Myocyte (in vitro differentiated cells): ENCODE results near the gene PTPRJ. TPM values are rescaled to one million over a fixed set of nuclear protein-coding genes. Genes with fewer than 3 reads are reported as not detected.

Experiments
- DNase-seq: peaks from one replicate; pipeline ENCODE4 v3.0.0-alpha.2; 2012; ENCODE audit warnings: low read depth
- total RNA-seq: library from RNA; depleted of rRNA; stranded (reverse); fragments of >200 nt; gene quantifications from 2 replicates; pipeline ENCODE4 v1.2.3, GENCODE V29; 2014

PTPRJ gene
- total RNA-seq, 1 donor from 2014 or later, result 1.3 TPM

DNA sequence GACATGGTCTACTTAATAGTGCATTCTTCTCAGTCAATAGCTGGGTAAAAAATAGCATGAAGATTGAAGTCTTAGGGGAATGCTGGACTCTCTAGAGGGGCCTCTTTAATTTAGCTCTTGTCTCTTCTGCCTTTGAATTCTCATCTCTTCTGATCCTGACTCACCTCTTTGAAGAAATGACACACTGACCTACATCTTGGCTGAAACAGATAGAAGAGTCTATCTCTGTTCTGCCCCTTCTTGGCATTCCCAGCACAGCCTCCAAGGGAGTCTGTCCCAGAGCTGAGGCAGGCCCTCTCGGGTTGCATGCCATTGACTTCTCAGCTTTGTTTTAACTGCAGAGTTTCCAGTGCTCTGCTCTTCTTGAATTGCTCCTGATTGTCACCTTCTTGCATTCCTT lies 55.7 kb downstream of the PTPRJ start:
- peak; percentile 34 for DNase-seq

DNA sequence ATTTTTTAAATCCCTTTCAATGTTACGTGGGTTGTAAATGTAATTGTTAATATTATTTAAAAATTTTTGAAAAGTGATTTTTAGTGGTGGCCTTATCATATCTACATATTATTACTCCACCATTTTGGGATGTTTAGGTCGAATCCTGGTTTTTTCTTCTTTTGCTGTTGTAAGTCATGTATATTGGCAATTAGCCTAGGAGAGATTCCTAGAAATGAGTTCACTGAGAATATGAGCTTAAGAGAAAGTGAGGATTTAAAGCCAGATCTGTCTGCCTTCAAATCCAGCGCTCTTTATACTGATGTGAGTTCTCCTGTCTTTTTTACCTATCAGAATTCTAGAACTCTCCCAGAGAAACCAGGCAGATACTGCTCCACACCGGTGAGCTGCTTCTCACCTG lies 56.1 kb downstream of the PTPRJ start:
- DNase-seq, result no peak

DNA sequence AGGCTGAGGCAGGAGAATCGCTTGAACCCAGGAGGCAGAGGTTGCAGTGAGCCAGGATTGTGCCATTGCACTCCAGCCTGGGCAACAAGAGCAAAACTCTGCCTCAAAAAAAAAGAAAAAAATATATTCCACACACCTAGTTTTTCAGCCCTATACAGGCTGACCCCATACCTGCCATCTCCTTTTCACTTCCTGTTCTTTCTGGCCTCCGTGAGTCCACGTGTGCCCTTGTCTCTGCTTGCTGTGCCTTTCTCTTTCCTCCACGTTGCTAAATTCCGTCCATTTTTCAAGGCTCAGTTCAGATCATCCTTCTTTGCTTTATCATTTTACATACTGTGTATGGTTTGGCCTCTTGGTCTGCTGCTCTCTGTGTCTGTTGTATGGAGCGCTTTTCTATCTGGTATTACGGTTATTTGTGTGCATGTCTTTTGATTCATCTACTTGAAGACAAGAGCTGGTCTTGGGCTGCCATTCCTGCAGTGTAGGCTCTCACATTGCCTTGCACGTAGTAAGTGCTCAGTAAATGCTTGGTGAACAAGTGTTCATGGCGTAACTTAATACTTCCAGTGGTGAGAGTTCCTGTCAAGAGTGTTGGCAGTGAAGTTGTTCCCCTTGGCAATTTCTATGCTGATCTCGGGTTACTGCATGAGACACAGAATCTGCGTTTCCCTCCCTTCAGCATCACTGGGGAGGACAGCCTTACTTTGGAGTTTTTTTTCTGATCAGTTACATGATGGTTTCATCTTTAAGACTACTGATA lies 57.5 kb downstream of the PTPRJ start:
- DNase-seq, result peak; percentile 60

DNA sequence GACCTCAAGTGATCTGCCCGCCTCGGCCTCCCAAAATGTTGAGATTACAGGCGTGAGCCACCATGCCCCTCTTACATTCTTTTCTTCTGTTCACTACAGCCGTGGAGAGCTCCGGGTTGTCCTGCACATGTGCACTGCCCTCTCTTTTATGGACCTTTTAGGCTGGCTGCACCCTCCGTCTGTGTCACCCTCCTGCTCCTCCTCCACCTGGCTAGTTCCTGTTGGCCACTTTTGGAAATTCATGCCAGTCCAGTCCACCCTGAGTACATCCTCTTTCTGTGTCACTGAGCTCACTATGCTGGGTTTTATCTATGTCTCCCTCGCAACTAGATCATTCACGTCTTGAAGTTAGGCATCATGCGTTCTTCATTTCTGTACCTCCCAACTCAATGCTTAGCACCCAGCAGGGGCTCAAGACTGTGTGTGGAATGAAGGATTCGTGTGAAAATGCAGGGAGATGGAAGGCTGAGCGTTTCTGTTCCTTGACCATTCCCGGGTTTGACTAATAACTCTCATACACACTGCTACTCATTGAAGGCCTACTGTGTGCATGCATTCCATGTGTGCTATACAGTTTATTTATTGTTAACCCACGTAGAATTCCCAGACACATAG lies 60.6 kb downstream of the PTPRJ start:
- no peak for DNase-seq

DNA sequence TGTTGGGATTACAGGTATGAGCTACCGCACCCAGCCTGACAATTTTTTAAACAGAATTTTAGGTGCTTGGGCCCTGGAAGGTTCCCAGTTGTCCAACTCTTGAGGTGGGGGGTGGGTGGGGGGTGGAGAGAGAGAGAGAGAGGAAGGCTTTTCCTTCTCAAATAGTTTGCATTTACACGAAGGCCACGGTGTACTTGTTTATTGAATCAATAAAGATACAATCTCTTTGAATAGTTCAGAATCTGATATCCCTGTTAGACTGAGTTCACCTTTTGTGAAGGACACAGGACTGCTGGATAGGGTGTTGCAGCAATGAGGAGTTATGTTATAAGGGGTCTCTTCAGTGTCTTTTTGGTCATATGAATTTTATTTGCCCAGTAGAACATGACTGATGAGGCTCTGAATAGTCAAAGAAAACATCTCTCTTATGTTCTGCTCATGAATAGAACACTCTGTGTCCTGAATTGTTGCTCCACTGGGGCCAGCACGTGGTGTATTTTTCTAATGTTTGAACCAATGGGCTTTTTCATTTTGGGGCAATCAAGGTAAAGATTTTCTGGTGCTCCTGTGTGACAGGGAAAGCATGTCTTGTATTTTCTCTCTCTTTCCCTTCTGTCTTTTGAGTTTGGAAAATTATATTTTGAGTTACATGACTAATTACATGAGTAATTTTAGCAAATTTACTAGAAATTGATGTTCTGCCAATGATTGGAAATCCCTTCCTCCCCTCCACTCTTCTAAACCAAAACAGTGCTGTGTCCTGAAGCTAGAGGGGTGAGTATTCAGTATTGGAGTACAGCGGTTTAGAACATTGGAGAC lies 61.7 kb downstream of the PTPRJ start:
- DNase-seq, result no peak

DNA sequence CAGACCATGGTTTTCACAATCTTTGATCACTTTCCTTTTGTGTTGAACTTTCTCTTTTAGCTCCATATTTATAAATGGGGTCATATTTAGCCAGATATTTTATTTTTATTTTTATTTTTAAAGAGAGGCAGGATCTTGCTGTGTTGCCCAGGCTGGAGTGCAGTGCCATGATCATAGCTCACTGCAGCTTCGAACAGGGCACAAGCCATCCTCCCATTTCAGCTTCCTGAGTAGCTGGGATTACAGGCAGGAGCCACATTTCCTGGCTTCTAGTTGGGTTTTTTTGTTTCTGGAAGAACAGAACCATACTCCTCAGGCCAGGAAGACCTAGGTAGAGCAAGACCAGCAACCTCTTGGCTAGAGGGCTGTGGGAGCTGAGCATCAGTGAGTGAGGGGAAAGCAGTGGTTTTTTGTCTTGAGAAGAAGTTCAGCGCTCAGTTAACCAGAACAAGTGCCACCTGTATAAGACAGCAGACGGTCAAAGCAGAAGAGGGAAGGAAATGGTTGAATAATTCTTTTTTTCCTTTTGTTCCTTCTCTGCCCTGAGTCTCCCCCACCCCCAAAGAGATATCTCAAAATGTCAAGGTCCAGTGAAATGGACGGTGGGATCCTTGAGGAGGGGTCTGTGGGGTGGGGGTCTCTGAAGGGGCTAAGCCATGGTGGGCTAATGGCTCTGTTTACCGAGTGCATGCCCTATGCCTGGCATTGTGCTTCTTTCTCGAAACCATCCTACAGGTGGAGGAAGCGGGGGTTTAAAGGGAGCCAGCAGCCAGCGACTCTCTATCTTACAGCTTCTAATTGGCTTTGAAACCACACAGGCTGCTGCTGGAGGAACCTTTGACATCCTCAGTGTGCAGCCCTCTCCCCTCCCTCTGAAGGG lies 63.0 kb downstream of the PTPRJ start:
- no peak for DNase-seq

DNA sequence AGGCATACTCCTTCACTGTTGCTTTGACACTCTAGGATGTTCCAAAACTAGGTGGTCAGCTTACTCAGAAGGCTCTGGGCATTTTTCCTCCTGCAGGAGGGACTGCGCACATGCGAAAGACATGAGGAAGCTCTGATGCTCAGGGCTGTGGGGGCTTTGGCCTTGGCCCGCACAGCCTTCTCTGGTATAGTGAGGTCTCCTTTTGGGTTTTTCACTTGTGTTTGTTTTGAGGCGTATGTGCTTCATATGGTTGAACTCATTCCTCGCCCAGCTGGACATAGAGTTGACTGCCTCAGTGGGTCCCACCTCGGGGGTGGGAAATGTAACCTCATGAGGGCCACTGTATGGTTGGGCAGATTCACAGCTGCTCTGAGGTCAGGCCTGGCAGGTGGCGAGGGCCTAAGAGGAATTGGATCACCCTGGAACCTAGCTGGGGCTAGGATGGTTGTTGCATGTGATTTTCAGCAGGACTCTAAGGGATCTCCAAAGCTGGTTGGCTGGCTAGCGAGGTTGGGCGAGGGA lies 63.7 kb downstream of the PTPRJ start:
- DNase-seq, result no peak

DNA sequence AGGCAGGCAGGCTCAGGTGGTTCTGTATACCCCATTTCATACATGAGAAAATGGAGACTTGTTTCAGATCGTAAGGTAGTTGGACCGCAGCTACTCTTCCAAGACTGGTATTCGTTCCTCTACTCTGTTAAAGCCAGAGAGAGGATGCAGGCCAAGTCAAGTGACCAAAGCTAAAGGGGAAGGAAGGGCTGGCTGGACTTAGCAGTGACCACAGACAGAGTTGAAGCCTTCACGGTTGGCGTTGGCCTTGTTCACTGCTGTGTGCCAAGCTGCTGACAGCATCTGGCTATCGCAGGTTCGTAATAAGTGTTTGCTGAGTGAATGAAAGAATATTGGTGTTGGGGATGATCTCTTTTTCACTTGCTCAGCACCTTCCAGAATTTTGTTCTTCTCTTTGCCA lies 64.2 kb downstream of the PTPRJ start:
- no peak for DNase-seq

DNA sequence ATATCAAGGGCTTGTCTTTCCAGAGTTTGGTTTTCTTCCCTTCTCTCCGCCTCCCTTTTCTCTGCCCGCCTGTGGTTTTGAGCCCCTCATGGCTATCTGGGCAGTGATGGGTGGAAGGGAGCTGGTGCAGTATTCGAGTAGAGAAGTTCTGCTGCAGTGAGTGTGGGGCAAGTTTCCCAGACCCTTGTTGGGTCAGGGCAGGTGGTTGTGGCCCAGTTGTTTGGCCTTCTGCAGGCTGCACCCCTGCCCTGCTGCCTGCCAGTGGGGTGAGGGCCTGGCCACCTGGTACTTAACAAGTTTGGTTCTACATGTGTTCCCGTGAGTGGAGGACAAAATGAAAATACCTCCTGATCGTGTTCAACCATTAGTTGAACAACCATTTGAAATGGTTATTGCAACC lies 65.2 kb downstream of the PTPRJ start:
- DNase-seq, result no peak

DNA sequence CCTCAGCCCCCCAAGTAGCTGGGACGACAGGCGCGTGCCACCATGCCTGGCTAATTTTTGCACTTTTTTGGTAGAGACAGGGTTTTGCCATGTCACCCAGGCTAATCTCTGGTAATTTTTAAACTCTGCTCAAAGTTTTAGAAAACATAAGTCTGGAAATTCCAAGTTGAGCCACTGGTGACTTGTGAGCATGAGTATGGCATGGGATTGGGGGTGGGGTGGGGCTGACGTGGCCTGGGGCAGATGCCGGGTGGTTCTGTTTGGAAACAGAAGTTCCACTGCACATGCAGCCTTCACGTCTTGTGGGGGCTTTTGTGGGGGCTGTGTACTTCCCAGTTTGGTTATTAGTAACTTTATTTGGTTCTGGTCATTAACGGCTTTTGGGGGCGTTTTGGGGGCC lies 67.3 kb downstream of the PTPRJ start:
- no peak for DNase-seq

DNA sequence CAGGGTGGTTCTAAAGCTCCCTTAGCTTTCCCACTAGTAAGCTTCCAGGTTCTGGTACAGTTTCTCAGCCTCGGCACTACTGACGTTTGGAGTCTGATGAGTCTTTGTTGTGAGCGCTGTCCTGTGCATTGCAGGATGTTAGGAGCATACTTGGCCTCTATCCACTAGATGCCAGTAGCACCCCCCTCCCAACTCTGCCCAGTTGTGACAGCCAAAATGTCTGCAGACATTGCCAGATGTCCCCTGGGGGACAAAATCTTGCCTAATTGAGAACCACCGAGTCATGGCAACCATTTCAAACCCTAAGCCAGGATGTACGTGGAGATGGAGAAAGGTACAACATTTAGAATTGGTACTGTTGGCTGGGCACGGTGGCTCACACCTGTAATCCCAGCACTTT lies 68.7 kb downstream of the PTPRJ start:
- DNase-seq, result no peak

DNA sequence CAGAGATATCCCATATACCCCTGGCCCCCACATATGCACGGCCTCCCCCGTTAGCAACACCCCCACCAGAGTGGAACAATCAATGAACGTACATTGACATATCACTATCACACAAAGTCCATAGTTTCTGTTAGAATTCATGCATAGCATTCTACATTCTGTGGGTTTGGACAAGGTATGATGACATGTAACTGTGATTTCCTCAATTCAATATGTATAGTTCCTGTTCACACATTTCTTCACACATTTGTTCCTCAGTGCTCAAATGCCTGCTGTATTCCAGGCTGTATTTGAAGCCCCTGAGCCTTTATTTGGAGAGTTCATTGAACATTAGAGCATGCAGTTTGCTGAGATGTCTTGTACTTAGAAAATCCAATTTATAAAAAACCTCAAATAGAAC lies 69.9 kb downstream of the PTPRJ start:
- no peak for DNase-seq

DNA sequence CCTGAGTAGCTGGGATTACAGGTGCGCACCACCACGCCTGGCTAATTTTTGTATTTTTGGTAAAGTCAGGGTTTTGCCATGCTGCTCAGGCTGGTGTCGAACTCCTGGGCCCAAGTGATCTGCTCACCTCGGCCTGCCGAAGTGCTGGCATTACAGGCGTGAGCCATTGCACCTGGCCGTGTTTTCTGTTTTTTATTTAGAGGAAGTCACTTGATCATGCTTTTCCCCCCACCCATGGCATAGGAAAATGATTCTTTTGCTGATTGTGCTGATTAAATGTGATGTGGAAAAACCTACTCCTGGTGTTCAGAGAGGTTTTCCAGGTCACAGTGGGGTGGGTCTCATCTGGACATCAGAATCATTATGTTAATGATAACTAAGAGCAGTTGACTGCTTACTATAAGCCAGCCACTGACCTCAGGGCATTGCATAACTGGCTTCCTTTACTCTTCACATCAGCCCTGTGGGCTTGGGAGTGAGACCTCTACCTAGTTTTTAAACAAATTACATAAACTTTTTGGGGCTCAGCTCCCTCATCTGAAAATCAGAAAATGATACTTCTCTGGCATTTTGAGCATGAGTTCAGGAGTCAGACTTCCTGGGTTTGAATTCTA lies 71.0 kb downstream of the PTPRJ start:
- no peak for DNase-seq

DNA sequence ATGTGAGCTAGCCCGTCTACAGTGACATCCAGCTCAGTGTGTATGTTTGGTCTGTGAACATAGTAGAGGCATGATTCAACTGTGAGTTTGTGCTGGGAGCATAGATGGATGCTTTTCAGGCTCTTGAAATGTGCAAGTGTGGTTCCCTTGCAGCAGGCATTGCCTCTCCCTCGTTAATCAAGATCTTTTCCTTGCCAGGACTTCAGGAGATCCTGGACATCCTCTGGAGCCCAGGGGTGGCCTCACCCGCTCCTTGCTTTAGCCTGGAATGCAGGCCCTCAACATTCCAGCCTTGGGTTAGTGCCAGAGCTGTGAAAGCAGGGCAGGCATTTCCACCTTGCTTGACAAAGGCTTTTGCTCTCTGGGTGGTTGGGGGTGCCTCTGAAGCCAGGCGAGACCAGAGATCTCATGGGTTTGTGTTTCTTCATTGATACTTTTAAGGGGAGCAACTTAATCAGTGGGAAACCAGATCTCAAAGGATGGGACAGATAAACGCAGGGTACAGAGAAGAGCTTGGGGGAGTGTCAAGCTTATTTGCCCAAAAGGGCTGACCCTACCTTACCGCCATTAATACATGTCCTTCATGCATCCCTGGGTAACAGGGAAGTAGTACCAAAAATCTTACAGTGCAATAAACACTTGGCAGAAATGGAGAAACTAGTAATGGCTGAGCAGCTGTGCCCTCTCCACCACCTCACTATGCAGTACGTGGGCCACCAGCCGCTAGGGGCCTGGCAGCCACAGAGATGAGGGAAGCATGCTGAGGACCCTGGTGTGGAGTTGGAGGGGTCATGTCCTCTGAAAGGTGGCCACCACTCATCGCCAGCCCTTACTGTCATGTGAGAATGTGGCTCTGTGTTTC lies 72.1 kb downstream of the PTPRJ start:
- DNase-seq, result no peak

DNA sequence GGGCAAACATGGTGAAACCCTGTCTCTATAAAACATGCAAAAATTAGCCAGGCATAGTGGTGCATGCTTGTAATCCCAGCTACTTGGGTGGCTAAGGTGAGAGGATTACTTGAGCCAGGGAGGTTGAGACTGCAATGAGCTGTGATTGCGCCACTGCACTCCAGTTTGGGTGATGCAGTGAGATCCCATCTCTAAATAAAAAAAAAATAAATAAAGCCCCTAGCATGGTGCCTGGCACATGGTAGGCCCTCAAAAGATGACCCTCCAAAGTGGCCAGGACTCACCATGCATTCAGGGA lies 74.6 kb downstream of the PTPRJ start:
- DNase-seq, result no peak

DNA sequence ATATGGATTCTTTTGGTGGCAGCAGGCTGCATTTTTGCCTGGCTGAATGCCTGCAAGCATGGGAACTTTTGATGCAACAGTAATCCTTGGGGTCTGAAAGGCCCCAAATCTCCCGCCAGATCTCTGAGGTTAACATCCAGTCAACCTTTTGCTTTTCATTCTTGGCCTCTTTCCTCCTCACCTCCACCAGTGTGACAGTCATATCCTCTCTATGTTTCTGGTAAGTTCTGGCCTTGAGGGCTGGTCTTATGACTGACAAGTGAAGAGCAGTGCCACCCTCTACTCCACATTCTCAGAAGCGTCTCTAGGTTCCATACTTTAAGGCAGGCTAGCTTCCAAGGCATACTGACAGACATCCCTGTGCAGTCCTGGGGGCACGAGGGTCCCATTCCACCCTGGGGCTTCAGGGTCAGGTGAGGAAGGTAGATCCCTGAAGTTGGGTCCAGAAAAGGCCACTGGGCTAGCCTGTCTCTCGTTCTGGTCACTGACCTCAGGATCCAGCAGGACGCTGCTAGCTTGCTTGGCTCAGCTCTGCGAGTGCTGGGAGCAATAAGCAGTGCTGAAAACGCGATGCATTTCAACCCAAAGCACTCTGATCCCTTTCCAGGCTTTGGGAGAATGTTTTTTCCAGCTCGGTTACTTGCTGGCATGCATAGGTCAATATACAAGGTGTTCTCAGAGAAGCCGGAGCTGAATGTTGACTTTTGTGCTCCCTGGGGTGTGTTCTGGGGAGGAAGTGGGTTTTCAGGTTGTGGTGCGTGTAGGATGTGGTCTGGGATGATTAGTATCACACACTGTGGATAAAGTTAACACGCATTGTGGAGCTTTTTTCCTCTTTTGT lies 75.2 kb downstream of the PTPRJ start:
- no peak for DNase-seq

DNA sequence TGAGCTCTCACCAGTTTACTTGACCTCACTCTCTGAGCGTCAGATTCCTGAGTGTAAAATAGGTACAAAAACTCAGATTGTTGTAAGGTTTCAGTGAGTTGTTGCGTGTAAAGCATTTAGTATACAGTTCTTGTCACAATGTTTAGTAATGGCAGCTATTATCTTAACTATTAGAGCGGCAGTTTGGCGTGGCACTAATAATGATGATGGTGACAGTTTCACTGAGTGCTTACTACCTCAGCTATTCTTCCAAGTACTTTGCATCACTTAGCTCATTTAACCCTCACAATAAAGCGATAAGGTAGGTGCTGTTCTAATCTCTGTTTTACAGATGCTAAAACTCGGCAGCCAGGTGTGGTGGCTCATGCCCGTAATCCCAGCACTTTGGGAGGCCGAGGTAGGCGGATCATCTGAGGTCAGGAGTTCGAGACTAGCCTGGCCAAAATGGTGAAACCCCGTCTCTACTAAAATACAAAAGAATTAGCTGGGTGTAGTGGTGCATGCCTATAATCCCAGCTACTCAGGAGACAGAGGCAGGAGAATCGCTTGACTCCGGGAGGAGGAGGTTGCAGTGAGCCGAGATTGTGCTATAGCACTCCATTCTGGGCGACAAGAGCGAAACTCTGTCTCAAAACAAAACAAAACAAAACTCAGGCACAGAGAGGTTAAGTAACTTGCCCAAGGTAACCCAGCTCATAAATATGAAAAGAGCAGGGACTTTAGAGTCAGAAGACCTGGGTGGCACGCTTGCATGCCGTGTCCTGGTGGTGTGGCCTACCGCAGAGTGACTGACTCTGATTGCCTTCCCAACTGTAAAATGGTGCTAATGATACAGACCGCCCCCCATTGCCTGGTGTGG lies 76.2 kb downstream of the PTPRJ start:
- no peak for DNase-seq

DNA sequence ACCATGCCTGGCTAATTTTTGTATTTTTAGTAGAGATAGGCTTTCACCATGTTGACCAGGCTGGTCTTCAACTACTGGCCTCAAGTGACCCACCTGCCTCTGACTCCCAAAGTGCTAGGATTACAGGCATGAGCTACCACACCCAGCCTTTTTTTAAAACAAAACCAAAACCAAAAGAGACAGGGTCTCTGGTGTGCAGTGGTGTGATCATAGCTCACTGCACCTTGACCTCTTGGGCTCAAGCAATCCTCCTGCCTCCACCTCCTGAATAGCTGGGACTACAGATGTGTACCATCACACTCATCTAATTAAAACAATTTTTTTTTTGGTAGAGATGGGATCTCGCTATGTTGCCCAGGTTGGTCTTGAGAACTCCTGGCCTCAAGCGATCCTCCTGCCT lies 77.7 kb downstream of the PTPRJ start:
- no peak for DNase-seq
